Urinary bladder (tissue), 2 donors: ENCODE data around the gene C1S. TPM values are rescaled to one million over a fixed set of nuclear protein-coding genes. Genes with fewer than 3 reads are reported as not detected.

Experiments used
- polyA plus RNA-seq: library from polyadenylated mRNA; stranded (reverse); fragments of 200-250 nt; gene quantifications from one replicate; pipeline ENCODE4 v1.2.3, GENCODE V29; 2013
- small RNA-seq: library from RNA; depleted of rRNA; stranded (forward); fragments of <200 nt; gene quantifications from one replicate; pipeline ENCODE3, GENCODE V24; 2014
- total RNA-seq: library from RNA; depleted of rRNA; stranded (reverse); fragments of >200 nt; gene quantifications from one replicate; pipeline ENCODE4 v1.2.3, GENCODE V29; 2014
- donor health status: healthy.

C1S gene
- total and polyA plus RNA-seq, 2 donors: 196 to 918 TPM

Small RNAs within 50 kb of the gene (small RNA-seq; reads per million reads assigned to genes)
- gene AC006512.1 (not detected), gene RNU6-485P (not detected)

Other genes starting within 250 kb of the C1S start
- gene GPR162, start 238.9 kb upstream of the C1S start, total RNA-seq: 6.4 TPM
- 18.4 TPM for gene GPR162, start 238.9 kb upstream of the C1S start, polyA plus RNA-seq
- gene P3H3, start 232.3 kb upstream of the C1S start, total RNA-seq: 40.1 TPM
- 46.3 TPM for gene P3H3, start 232.3 kb upstream of the C1S start, polyA plus RNA-seq
- gene GNB3, start 219.8 kb upstream of the C1S start, total RNA-seq: 2.5 TPM
- gene GNB3, start 219.8 kb upstream of the C1S start, polyA plus RNA-seq: 4.6 TPM
- gene CDCA3, start 209.4 kb upstream of the C1S start, total RNA-seq: 12.3 TPM
- 1.0 TPM for gene CDCA3, start 209.4 kb upstream of the C1S start, polyA plus RNA-seq
- gene USP5, start 208.6 kb upstream of the C1S start, total RNA-seq: 29.0 TPM
- 60.1 TPM for gene USP5, start 208.6 kb upstream of the C1S start, polyA plus RNA-seq
- gene TPI1, start 193.2 kb upstream of the C1S start, total RNA-seq: 331 TPM
- gene TPI1, start 193.2 kb upstream of the C1S start, polyA plus RNA-seq: 708 TPM
- 3.2 TPM for gene SPSB2, start 187.4 kb upstream of the C1S start, total RNA-seq
- gene SPSB2, start 187.4 kb upstream of the C1S start, polyA plus RNA-seq: 12.3 TPM
- 9.2 TPM for gene LRRC23, start 155.9 kb upstream of the C1S start, total RNA-seq
- 9.4 TPM for gene LRRC23, start 155.9 kb upstream of the C1S start, polyA plus RNA-seq
- gene ENO2, start 146.1 kb upstream of the C1S start, total RNA-seq: 9.7 TPM
- gene ENO2, start 146.1 kb upstream of the C1S start, polyA plus RNA-seq: 68.4 TPM
- gene ATN1, start 132.8 kb upstream of the C1S start, total RNA-seq: 18.2 TPM
- gene ATN1, start 132.8 kb upstream of the C1S start, polyA plus RNA-seq: 151 TPM
- not detected for gene RNU7-1, start 116.9 kb upstream of the C1S start, total RNA-seq
- gene RNU7-1, start 116.9 kb upstream of the C1S start, polyA plus RNA-seq: not detected
- 182 TPM for gene C12orf57, start 116.7 kb upstream of the C1S start, total RNA-seq
- 566 TPM for gene C12orf57, start 116.7 kb upstream of the C1S start, polyA plus RNA-seq
- gene PTPN6, start 109.4 kb upstream of the C1S start, total RNA-seq: 6.1 TPM
- gene PTPN6, start 109.4 kb upstream of the C1S start, polyA plus RNA-seq: 17.2 TPM
- gene PHB2, start 90.1 kb upstream of the C1S start, total RNA-seq: 94.9 TPM
- gene PHB2, start 90.1 kb upstream of the C1S start, polyA plus RNA-seq: 192 TPM
- gene EMG1, start 89.8 kb upstream of the C1S start, total RNA-seq: 25.4 TPM
- gene EMG1, start 89.8 kb upstream of the C1S start, polyA plus RNA-seq: 25.9 TPM
- gene LPCAT3, start 42.2 kb upstream of the C1S start, total RNA-seq: 20.7 TPM
- 48.1 TPM for gene LPCAT3, start 42.2 kb upstream of the C1S start, polyA plus RNA-seq
- 174 TPM for gene C1R, start 31.7 kb downstream of the C1S start, total RNA-seq
- 1,192 TPM for gene C1R, start 31.7 kb downstream of the C1S start, polyA plus RNA-seq
- 20.6 TPM for gene C1RL, start 48.5 kb downstream of the C1S start, total RNA-seq
- 92.2 TPM for gene C1RL, start 48.5 kb downstream of the C1S start, polyA plus RNA-seq
- 2.6 TPM for gene RBP5, start 68.2 kb downstream of the C1S start, total RNA-seq
- gene RBP5, start 68.2 kb downstream of the C1S start, polyA plus RNA-seq: 5.9 TPM
- gene CLSTN3, start 69.7 kb downstream of the C1S start, total RNA-seq: 16.7 TPM
- gene CLSTN3, start 69.7 kb downstream of the C1S start, polyA plus RNA-seq: 20.9 TPM
- gene PEX5, start 129.0 kb downstream of the C1S start, total RNA-seq: 27.7 TPM
- 42.1 TPM for gene PEX5, start 129.0 kb downstream of the C1S start, polyA plus RNA-seq
- not detected for gene ACSM4, start 243.4 kb downstream of the C1S start, total RNA-seq
- gene ACSM4, start 243.4 kb downstream of the C1S start, polyA plus RNA-seq: not detected